Neural cell (in vitro differentiated cells): ENCODE data around the gene FBN1. TPM values are rescaled to one million over a fixed set of nuclear protein-coding genes. Genes with fewer than 3 reads are reported as not detected.

Experiments used
- H2AFZ ChIP-seq: fragments of 200-600, 300-800 bp; sonication (generic), shearing (Covaris generic); 2 replicates; pipeline ENCODE4 v1.6.0; 2014; ENCODE audit warnings: low read depth, mild to moderate bottlenecking, antibody characterized with exemption, low read length, moderate library complexity
- H3F3A ChIP-seq: fragments of 200-600 bp; shearing (Covaris generic); 2 replicates; pipeline ENCODE4 v1.6.1; 2016; ENCODE audit warnings: mild to moderate bottlenecking, moderate library complexity, mixed read lengths, antibody characterized with exemption, low read length; ENCODE audit not compliant: insufficient read depth, poor library complexity, severe bottlenecking
- H3K27ac ChIP-seq: fragments of 200-600, 300-800 bp; sonication (generic), shearing (Covaris generic); 2 replicates; pipeline ENCODE4 v1.5.1; 2014; ENCODE audit warnings: mild to moderate bottlenecking, low read length, moderate library complexity
- H3K27me3 ChIP-seq: fragments of 300-800, 200-600 bp; sonication (generic), shearing (Covaris generic); 2 replicates; pipeline ENCODE4 v1.6.0; 2014; ENCODE audit warnings: mild to moderate bottlenecking, low read depth, low read length, moderate library complexity; ENCODE audit not compliant: insufficient read depth
- H3K36me3 ChIP-seq: fragments of 300-800, 200-600 bp; sonication (generic), shearing (Covaris generic); 2 replicates; pipeline ENCODE4 v1.5.1; 2014; ENCODE audit warnings: mild to moderate bottlenecking, antibody characterized with exemption, low read length, moderate library complexity; ENCODE audit not compliant: insufficient read depth
- H3K4me2 ChIP-seq: fragments of 300-800, 200-600 bp; sonication (generic), shearing (Covaris generic); 2 replicates; pipeline ENCODE4 v1.6.0; 2014; ENCODE audit warnings: mild to moderate bottlenecking, low read length
- H3K4me3 ChIP-seq: fragments of 300-800, 200-600 bp; sonication (generic), shearing (Covaris generic); 2 replicates; pipeline ENCODE4 v1.5.1; 2014; ENCODE audit warnings: mild to moderate bottlenecking, low read length, moderate library complexity
- H3K79me2 ChIP-seq: fragments of 200-600 bp; shearing (Covaris generic); replicated peaks from 2 replicates; pipeline ENCODE4 v1.6.0; 2014; ENCODE audit warnings: mild to moderate bottlenecking, low read length, moderate library complexity; ENCODE audit not compliant: insufficient read depth
- H3K9ac ChIP-seq: fragments of 300-800, 200-600 bp; sonication (generic), shearing (Covaris generic); 2 replicates; pipeline ENCODE4 v1.6.1; 2016; ENCODE audit warnings: mild to moderate bottlenecking, low read length, mixed read lengths
- H3K9me2 ChIP-seq: fragments of 200-600 bp; shearing (Covaris generic); 2 replicates; pipeline ENCODE4 v1.6.1; 2016; ENCODE audit warnings: mild to moderate bottlenecking, low read length, mixed read lengths; ENCODE audit not compliant: insufficient read depth
- H3K9me3 ChIP-seq: fragments of 200-600, 300-800 bp; sonication (generic), shearing (Covaris generic); 2 replicates; pipeline ENCODE4 v1.6.1; 2016; ENCODE audit warnings: mild to moderate bottlenecking, mixed run types, low read length, moderate library complexity, mixed read lengths
- H4K20me1 ChIP-seq: fragments of 200-600 bp; shearing (Covaris generic); 2 replicates; pipeline ENCODE4 v1.6.1; 2016; ENCODE audit warnings: mild to moderate bottlenecking, mixed run types; ENCODE audit not compliant: insufficient read depth
- EP300 ChIP-seq: fragments of 450-650 bp; conservative IDR thresholded peaks from 2 replicates; pipeline ENCODE4 v1.6.1; 2014; ENCODE audit warnings: antibody characterized with exemption, mild to moderate bottlenecking, moderate library complexity; ENCODE audit not compliant: poor library complexity, severe bottlenecking
- EZH2 ChIP-seq: fragments of 200-600, 300-800 bp; shearing (Covaris generic), sonication (generic); IDR thresholded peaks from 2 replicates; pipeline ENCODE4 v1.6.1; 2014; ENCODE audit warnings: antibody characterized with exemption, low read length, borderline replicate concordance, mild to moderate bottlenecking; ENCODE audit not compliant: insufficient read depth, poor library complexity, severe bottlenecking
- MXI1 ChIP-seq: fragments of 450-650 bp; conservative IDR thresholded peaks from 2 replicates; pipeline ENCODE4 v1.6.1; 2014; ENCODE audit warnings: antibody characterized with exemption, mild to moderate bottlenecking; ENCODE audit not compliant: poor library complexity, severe bottlenecking
- POLR2AphosphoS5 ChIP-seq: IDR thresholded peaks from 2 replicates; pipeline ENCODE4 v1.6.1; 2012
- RAD21 ChIP-seq: fragments of 450-650 bp; conservative IDR thresholded peaks from 2 replicates; pipeline ENCODE4 v1.6.1; 2014; ENCODE audit warnings: antibody characterized with exemption, mild to moderate bottlenecking, moderate library complexity
- REST ChIP-seq: IDR thresholded peaks from 2 replicates; pipeline ENCODE4 v1.6.1; 2012; ENCODE audit warnings: borderline replicate concordance
- SMC3 ChIP-seq: fragments of 450-650 bp; conservative IDR thresholded peaks from 2 replicates; pipeline ENCODE4 v1.6.1; 2014; ENCODE audit warnings: antibody characterized with exemption, mild to moderate bottlenecking, moderate library complexity; ENCODE audit not compliant: poor library complexity
- TAF1 ChIP-seq: IDR thresholded peaks from 2 replicates; pipeline ENCODE4 v1.6.1; 2012; ENCODE audit warnings: low read depth
- polyA plus RNA-seq: library from polyadenylated mRNA; depleted of rRNA; stranded (reverse); fragments of >200 nt; gene quantifications from 2 replicates; pipeline ENCODE4 v1.2.3, GENCODE V29; 2014
- TF ChIP-seq, protein P1 (sequence below): fragments of 450-650 bp; IDR thresholded peaks from 2 replicates; pipeline ENCODE4 v1.5.1; 2014; ENCODE audit warnings: antibody characterized with exemption, mild to moderate bottlenecking, moderate library complexity; ENCODE audit not compliant: poor library complexity, severe bottlenecking

The FBN1 gene
- polyA plus RNA-seq, 1 donor from 2014 or later, result 22.0 TPM

DNA sequence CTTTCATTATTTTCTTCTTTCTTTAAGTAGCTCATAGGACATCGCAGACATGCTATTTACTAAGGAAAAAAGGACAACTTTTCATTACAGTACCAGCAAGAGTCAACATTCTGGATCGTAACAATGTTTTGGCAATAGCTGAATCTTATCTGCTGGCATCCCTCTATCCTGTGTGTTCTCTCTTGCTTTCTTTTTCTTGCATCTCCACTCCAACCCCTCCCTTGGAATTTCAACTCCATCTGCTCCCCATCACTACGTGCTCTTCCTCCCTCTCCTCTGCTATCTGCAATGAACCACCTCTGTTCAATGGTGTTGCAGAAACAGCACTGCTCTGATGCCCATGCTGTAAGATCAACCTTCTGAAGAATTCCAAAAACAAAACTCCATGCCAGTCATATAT is 106.6 kb downstream of the FBN1 start:
- H3K27ac ChIP-seq, result no peak overlapping the region
- H3K9me2 ChIP-seq, result no peaks in the 10 kb centered on the region
- H3F3A ChIP-seq, result no peaks in the 10 kb centered on the region
- H3K9me3 ChIP-seq, result no peaks in the 10 kb centered on the region
- H4K20me1 ChIP-seq, result no peaks in the 10 kb centered on the region
- no peaks in the 10 kb centered on the region for H3K27me3 ChIP-seq
- no peaks in the 10 kb centered on the region for H3K36me3 ChIP-seq
- H2AFZ ChIP-seq, result no peak overlapping the region
- H3K9ac ChIP-seq, result no peak overlapping the region
- no peak overlapping the region for H3K4me3 ChIP-seq
- H3K79me2 ChIP-seq, result no peaks in the 10 kb centered on the region
- no peak overlapping the region for H3K4me2 ChIP-seq
- TF ChIP-seq TAF1 (no peak), SMC3 (no peak), POLR2AphosphoS5 (no peak), EZH2 (no peak), REST (no peak), MXI1 (no peak), EP300 (no peak), RAD21 (no peak)
- TF ChIP-seq, protein P1, sequence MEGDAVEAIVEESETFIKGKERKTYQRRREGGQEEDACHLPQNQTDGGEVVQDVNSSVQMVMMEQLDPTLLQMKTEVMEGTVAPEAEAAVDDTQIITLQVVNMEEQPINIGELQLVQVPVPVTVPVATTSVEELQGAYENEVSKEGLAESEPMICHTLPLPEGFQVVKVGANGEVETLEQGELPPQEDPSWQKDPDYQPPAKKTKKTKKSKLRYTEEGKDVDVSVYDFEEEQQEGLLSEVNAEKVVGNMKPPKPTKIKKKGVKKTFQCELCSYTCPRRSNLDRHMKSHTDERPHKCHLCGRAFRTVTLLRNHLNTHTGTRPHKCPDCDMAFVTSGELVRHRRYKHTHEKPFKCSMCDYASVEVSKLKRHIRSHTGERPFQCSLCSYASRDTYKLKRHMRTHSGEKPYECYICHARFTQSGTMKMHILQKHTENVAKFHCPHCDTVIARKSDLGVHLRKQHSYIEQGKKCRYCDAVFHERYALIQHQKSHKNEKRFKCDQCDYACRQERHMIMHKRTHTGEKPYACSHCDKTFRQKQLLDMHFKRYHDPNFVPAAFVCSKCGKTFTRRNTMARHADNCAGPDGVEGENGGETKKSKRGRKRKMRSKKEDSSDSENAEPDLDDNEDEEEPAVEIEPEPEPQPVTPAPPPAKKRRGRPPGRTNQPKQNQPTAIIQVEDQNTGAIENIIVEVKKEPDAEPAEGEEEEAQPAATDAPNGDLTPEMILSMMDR, result no peak

DNA sequence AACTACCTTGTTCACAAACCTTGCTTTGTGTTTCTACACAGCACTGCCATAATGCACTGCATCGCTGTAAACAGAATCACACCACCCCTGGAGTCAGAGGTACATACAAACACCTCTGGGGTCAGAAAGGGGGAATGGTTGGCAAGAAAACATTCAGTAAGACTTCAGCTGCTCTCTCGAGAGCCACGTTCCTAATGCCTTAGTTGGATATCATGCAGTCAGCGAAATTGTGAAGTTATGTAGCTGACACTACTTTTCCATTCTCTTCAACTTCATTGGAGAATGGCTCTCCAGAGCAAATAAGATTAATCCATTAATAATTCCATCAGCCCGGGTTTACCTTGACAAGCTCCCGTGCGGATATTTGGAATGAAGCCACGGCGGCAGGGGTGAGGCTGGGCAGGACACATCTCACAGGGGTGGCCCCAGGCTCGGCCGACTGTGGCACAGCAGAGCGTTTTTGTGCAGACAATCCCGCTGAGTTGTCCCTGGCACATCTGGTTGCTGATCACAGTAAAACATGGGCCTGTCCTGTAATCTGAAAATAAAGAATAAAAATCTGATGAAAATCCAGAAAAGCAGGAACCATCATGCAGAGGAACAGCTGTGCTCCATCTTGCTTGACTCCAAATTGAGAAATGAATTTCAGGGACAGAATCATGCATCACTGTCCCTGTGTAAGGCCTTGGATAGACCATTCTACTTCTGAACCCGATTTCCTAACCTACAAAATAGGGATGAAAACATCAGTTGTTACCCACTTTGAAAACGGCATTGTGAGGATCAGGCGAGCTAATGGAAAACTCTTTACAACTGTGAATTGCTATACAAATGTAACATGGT is 108.0 kb downstream of the FBN1 start:
- no peaks in the 10 kb centered on the region for H3K27me3 ChIP-seq
- no peak for TF ChIP-seq MXI1
- TF ChIP-seq, protein P1, result no peak
- TF ChIP-seq RAD21, result no peak
- no peak for TF ChIP-seq REST
- TF ChIP-seq EP300, result no peak
- no peak for TF ChIP-seq POLR2AphosphoS5
- no peak for TF ChIP-seq TAF1
- TF ChIP-seq SMC3, result no peak
- no peak for TF ChIP-seq EZH2
- H3K27ac ChIP-seq, result no peak overlapping the region
- no peak overlapping the region for H3K9ac ChIP-seq
- H4K20me1 ChIP-seq, result no peaks in the 10 kb centered on the region
- no peaks in the 10 kb centered on the region for H3K79me2 ChIP-seq
- no peak overlapping the region for H3K4me3 ChIP-seq
- no peaks in the 10 kb centered on the region for H3K36me3 ChIP-seq
- H2AFZ ChIP-seq, result no peak overlapping the region
- no peak overlapping the region for H3K4me2 ChIP-seq
- no peaks in the 10 kb centered on the region for H3F3A ChIP-seq
- H3K9me2 ChIP-seq, result no peaks in the 10 kb centered on the region
- no peaks in the 10 kb centered on the region for H3K9me3 ChIP-seq
